Spleen (tissue), 11 donors: ENCODE measurements around the gene AQP5. TPM values are rescaled to one million over a fixed set of nuclear protein-coding genes. Genes with fewer than 3 reads are reported as not detected.

Experiments used
- DNase-seq: peaks from one replicate; pipeline ENCODE4 v3.0.0-alpha.2; 2020
- H3K27ac ChIP-seq, 8 donors: fragments of 200-600 bp; sonication (generic) in 7 of 8; 1 replicate in 4 of 8; 2 replicates in 4 of 8; pipeline versions ENCODE4 v1.5.0 to v1.8.0; 2016 to 2021; ENCODE audit warnings: inconsistent platforms in 4 of 8, mild to moderate bottlenecking in 4 of 8, moderate library complexity in 1 of 8
- H3K27me3 ChIP-seq, 7 donors: fragments of 200-600 bp; sonication (generic) in 6 of 7; replicated peaks in 1 of 7; 1 replicate in 4 of 7; 2 replicates in 3 of 7; pipeline versions ENCODE4 v1.5.0 to v1.8.0; 2016 to 2021; ENCODE audit warnings: inconsistent platforms in 3 of 7, mild to moderate bottlenecking in 1 of 7
- H3K36me3 ChIP-seq, 6 donors: fragments of 200-600 bp; sonication (generic) in 5 of 6; 1 replicate in 4 of 6; 2 replicates in 2 of 6; pipeline versions ENCODE4 v1.5.0 to v1.8.0; 2016 to 2021; ENCODE audit warnings: inconsistent platforms in 2 of 6
- H3K4me1 ChIP-seq, 6 donors: fragments of 200-600 bp; sonication (generic) in 5 of 6; 1 replicate in 3 of 6; 2 replicates in 3 of 6; pipeline versions ENCODE4 v1.5.0 to v1.8.0; 2016 to 2021; ENCODE audit warnings: inconsistent platforms in 3 of 6
- H3K4me3 ChIP-seq, 8 donors: fragments of 200-600 bp; sonication (generic) in 7 of 8; 1 replicate in 4 of 8; 2 replicates in 4 of 8; pipeline versions ENCODE4 v1.5.0 to v1.8.0; 2016 to 2021; ENCODE audit warnings: inconsistent platforms in 4 of 8, mild to moderate bottlenecking in 4 of 8, moderate library complexity in 2 of 8
- H3K9me3 ChIP-seq, 8 donors: fragments of 200-600 bp; sonication (generic) in 7 of 8; 1 replicate in 4 of 8; 2 replicates in 4 of 8; pipeline versions ENCODE4 v1.5.0 to v1.8.0; 2016 to 2021; ENCODE audit warnings: inconsistent platforms in 4 of 8
- POLR2A ChIP-seq, 3 donors: fragments of 450-650 bp; IDR thresholded peaks; one replicate each; pipeline ENCODE4 v1.5.1; 2017; ENCODE audit warnings: antibody characterized with exemption in 3 of 3, mild to moderate bottlenecking in 1 of 3
- POLR2AphosphoS5 ChIP-seq, 3 donors: sonication (generic); formaldehyde crosslinking; IDR thresholded peaks; one replicate each; pipeline ENCODE4 v1.5.1; 2017; ENCODE audit warnings: antibody characterized with exemption in 3 of 3
- WGBS, 5 donors: extraction: QIAGEN DNeasy Blood & Tissue Kit in 3 of 5; methylation state at CpG; one replicate each; pipeline versions ENCODE4 v1.1.5 to v1.1.7; 2013 to 2018; 5-methylcytosine and 5-hydroxymethylcytosine counted together
- intact Hi-C: fragments of 100-400 bp; cut with DNase I; formaldehyde crosslinking; loops from one replicate; pipeline ENCODE4 v1.15.0; 2023; ENCODE audit warnings: low total_unique reads
- polyA plus RNA-seq, 3 donors: library from polyadenylated mRNA; stranded (reverse); fragments of 200-250 nt; gene quantifications; one replicate each; pipeline ENCODE4 v1.2.1, GENCODE V29; 2013
- total RNA-seq, 7 donors: library from RNA; depleted of rRNA in 3 of 7; stranded (reverse); fragments of >200 nt in 3 of 7; fragmentation: NEBNext Ultra II Directional in 4 of 7; extraction: Animal tissue kit (Norgen Biotek cat#: 25700) in 4 of 7; gene quantifications; one replicate each; pipeline versions ENCODE4 v1.1.0 to v1.2.1, GENCODE V29; 2016 to 2021
- TF ChIP-seq, protein P1 (sequence below), 11 experiments: fragments of 200-600 bp in 7 of 11; fragments of 450-650 bp in 4 of 11; sonication (generic) in 4 of 11; IDR thresholded peaks in 8 of 11; conservative IDR thresholded peaks in 3 of 11; 1 replicate in 7 of 11; 2 replicates in 4 of 11; pipeline versions ENCODE4 v1.4.0 to v1.8.0; 2016 to 2021; ENCODE audit warnings: antibody characterized with exemption in 11 of 11, inconsistent platforms in 4 of 11, mild to moderate bottlenecking in 1 of 11
- donor health status: healthy with polysubstance abuse.
- donor health status: DM: no; HTN: no; CAD: no; lungs with moderate emphysema.
- donor health status: DM: no; HTN: no; CAD: no.
- donor health status: Bipolar disorder and iron deficiency.
- donor health status: healthy.
- donor health status: DM: no; HTN: no; CAD: no.
- donor health status: DM: yes; HTN: yes; CAD: no.

AQP5 gene
- total and polyA plus RNA-seq, 10 donors, result 0.05 to 0.46 (median 0.30) TPM; not detected in 5

- no peaks in the 10 kb centered on the region for H3K9me3 ChIP-seq
- no peak overlapping the region for H3K4me3 ChIP-seq
- intact Hi-C loops, result loop anchor here (5.0 kb wide), 1 partner anchor 88 kb away; the partner anchor contains the start of gene ASIC1
- TF ChIP-seq, protein P1, sequence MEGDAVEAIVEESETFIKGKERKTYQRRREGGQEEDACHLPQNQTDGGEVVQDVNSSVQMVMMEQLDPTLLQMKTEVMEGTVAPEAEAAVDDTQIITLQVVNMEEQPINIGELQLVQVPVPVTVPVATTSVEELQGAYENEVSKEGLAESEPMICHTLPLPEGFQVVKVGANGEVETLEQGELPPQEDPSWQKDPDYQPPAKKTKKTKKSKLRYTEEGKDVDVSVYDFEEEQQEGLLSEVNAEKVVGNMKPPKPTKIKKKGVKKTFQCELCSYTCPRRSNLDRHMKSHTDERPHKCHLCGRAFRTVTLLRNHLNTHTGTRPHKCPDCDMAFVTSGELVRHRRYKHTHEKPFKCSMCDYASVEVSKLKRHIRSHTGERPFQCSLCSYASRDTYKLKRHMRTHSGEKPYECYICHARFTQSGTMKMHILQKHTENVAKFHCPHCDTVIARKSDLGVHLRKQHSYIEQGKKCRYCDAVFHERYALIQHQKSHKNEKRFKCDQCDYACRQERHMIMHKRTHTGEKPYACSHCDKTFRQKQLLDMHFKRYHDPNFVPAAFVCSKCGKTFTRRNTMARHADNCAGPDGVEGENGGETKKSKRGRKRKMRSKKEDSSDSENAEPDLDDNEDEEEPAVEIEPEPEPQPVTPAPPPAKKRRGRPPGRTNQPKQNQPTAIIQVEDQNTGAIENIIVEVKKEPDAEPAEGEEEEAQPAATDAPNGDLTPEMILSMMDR (IDR thresholded peaks at IDR 0.05 in 8 of 11, conservative IDR thresholded peaks at IDR 0.05 in 3 of 11), result no peak
- no peak for TF ChIP-seq POLR2AphosphoS5 (IDR thresholded peaks at IDR 0.05)
- no peak for TF ChIP-seq POLR2A (IDR thresholded peaks at IDR 0.05)
- no peak for DNase-seq
- H3K36me3 ChIP-seq, result no peaks in the 10 kb centered on the region
- WGBS, 5 donors, result 71 to 95% (median 82%) methylated on average over 2 to 5 of the region's 5 CpGs
- no peak overlapping the region for H3K27ac ChIP-seq
- peaks cover 7 to 24% (median 13%) of the 10 kb centered on the region in 6 donors for H3K4me1 ChIP-seq
- peaks cover 0 to 85% (median 19%) of the 10 kb centered on the region in 7 donors for H3K27me3 ChIP-seq
Observed at GRCh38 chr12:49969027-49969426, 7.4 kb downstream of the AQP5 start.

DNA sequence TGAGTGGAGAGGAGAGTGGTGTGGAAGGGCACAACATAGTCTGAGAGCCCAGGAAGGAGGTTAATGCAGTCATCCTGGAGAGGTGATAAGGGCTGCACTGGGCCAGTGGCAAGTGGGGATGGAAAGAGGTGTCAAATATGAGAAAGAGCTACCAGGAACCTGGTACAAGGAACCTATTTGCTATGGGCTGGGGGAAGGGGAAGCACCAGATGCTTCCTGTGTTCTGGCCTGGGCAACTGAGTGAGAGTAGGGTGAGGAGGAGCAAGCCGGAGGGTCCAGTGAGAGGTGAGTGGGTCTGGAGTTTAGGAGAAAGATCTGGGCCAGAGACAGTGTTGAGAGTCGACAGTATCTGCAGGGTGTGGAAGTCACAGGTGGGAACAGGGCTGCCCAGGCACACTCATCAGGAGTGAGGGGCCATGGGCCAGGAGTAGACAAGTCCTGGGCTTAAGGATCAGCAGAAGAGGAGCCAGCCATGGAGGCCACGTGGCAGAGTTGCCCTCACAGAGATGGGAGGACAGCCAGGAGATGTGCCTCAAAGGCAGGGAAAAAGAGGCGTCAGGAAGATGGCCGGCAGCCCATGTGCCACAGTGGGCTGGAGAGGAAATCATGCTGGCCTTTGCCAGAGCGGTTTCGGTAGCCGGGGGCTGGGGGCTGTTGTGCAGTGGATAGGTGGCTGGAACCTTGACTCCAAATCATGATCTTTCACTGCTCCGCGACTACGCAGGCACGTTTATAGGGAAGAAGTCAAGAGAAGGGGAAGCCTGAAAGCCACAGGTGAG, 8.2 kb downstream of the AQP5 start:
- H3K9me3 ChIP-seq, result no peaks in the 10 kb centered on the region
- 69 to 79% (median 74%) methylated on average over 12 of the region's 12 CpGs for WGBS, 5 donors
- no peak overlapping the region for H3K4me3 ChIP-seq
- H3K27me3 ChIP-seq, result peaks cover 0 to 77% (median 19%) of the 10 kb centered on the region in 7 donors
- peaks cover 7 to 29% (median 13%) of the 10 kb centered on the region in 6 donors for H3K4me1 ChIP-seq
- TF ChIP-seq POLR2AphosphoS5 (IDR thresholded peaks at IDR 0.05) (no peak), POLR2A (IDR thresholded peaks at IDR 0.05) (no peak)
- TF ChIP-seq, protein P1 (IDR thresholded peaks at IDR 0.05 in 8 of 11, conservative IDR thresholded peaks at IDR 0.05 in 3 of 11), result no peak
- intact Hi-C loops, result loop anchor here (5.0 kb wide), 1 partner anchor 87 kb away; the partner anchor contains the start of gene ASIC1
- no peak overlapping the region for H3K27ac ChIP-seq
- no peaks in the 10 kb centered on the region for H3K36me3 ChIP-seq
- DNase-seq, result no peak

GRCh38 chr12:49970658-49971057, 9.0 kb downstream of the AQP5 start:
- Histone ChIP-seq H3K36me3 (no peaks in the 10 kb centered on the region), H3K9me3 (no peaks in the 10 kb centered on the region), H3K4me3 (no peak overlapping the region), H3K27me3 (peaks cover 0 to 69% (median 19%) of the 10 kb centered on the region in 7 donors), H3K27ac (no peak overlapping the region), H3K4me1 (peaks cover 7 to 29% (median 13%) of the 10 kb centered on the region in 6 donors)
- intact Hi-C loops, result no loop called here
- 72 to 86% (median 83%) methylated on average over 10 of the region's 10 CpGs for WGBS, 5 donors
- TF ChIP-seq, protein P1 (IDR thresholded peaks at IDR 0.05 in 8 of 11, conservative IDR thresholded peaks at IDR 0.05 in 3 of 11), result no peak
- TF ChIP-seq POLR2A (IDR thresholded peaks at IDR 0.05), result no peak
- no peak for TF ChIP-seq POLR2AphosphoS5 (IDR thresholded peaks at IDR 0.05)
- no peak for DNase-seq

DNA sequence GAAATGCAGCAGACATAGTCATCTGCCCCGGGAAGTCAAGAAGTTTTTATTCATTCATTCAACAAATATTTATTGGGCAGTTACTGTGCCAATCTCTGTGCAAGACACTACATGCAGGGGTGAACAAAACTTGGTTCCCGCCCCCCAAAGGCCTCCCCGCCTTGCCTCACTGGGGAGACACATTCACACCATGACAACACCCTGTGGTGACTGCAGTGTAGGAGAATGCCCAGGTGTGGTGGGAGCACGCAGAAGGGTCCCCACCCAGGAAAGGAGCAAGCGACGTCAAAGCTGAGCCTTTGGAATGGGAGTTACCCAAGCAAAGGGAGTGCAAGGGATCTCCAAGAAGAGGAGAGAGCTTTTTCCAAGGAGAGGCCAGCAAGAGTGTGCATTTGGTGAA, 9.5 kb downstream of the AQP5 start:
- H3K4me3 ChIP-seq, result no peak overlapping the region
- no peak for DNase-seq
- peaks cover 0 to 64% (median 19%) of the 10 kb centered on the region in 7 donors for H3K27me3 ChIP-seq
- no peak for TF ChIP-seq POLR2A (IDR thresholded peaks at IDR 0.05)
- TF ChIP-seq, protein P1 (IDR thresholded peaks at IDR 0.05 in 8 of 11, conservative IDR thresholded peaks at IDR 0.05 in 3 of 11), result no peak
- TF ChIP-seq POLR2AphosphoS5 (IDR thresholded peaks at IDR 0.05), result no peak
- no peak overlapping the region for H3K27ac ChIP-seq
- whole genome bisulfite sequencing, 5 donors, result 79 to 91% (median 87%) methylated on average over 6 of the region's 6 CpGs
- no peaks in the 10 kb centered on the region for H3K36me3 ChIP-seq
- H3K4me1 ChIP-seq, result peaks cover 7 to 29% (median 13%) of the 10 kb centered on the region in 6 donors
- H3K9me3 ChIP-seq, result no peaks in the 10 kb centered on the region
- intact Hi-C loops, result no loop called here
